Ectodermal cell (in vitro differentiated cells): ENCODE results near the gene USP26.
"Not testable (repeated sequence)": the region's sequence is repeated elsewhere in the genome, so short reads cannot be mapped to it uniquely, and the experiment has no call there.

ENCODE experiments used
- H3K27ac ChIP-seq: 2 replicates; pipeline ENCODE4 v1.7.0; 2013; ENCODE audit warnings: mild to moderate bottlenecking, low read depth, low read length; ENCODE audit not compliant: insufficient read depth, poor library complexity, severe bottlenecking
- H3K27me3 ChIP-seq: 2 replicates; pipeline ENCODE4 v1.7.0; 2013; ENCODE audit warnings: mild to moderate bottlenecking, low read length; ENCODE audit not compliant: insufficient read depth, control insufficient read depth, poor library complexity, severe bottlenecking
- H3K36me3 ChIP-seq: one replicate; pipeline ENCODE4 v1.7.0; 2013; ENCODE audit warnings: low read length; ENCODE audit not compliant: control insufficient read depth, insufficient read depth
- H3K4me1 ChIP-seq: one replicate; pipeline ENCODE4 v1.7.0; 2013; ENCODE audit warnings: low read length; ENCODE audit not compliant: control insufficient read depth, insufficient read depth
- H3K4me3 ChIP-seq: 2 replicates; pipeline ENCODE4 v1.7.0; 2013; ENCODE audit warnings: low read depth, low read length, control low read depth; ENCODE audit not compliant: insufficient read depth
- H3K9me3 ChIP-seq: 2 replicates; pipeline ENCODE4 v1.7.0; 2013; ENCODE audit warnings: mild to moderate bottlenecking, low read length, moderate library complexity; ENCODE audit not compliant: control insufficient read depth
- WGBS, 2 experiments: methylation state at CpG; one replicate each; pipeline ENCODE4 v1.1.7; 2013; ENCODE audit warnings: missing lambda C conversion rate in 2 of 2; 5-methylcytosine and 5-hydroxymethylcytosine counted together

USP26 gene

GRCh38 chrX:133044145-133044786 lies 52.6 kb downstream of the USP26 start:
- not testable (repeated sequence) for H3K27ac ChIP-seq, H3K9me3 ChIP-seq, H3K4me3 ChIP-seq, H3K27me3 ChIP-seq, H3K4me1 ChIP-seq, H3K36me3 ChIP-seq
- WGBS, 2 experiments, result 93 to 95% methylated on average over 28 of the region's 28 CpGs

GRCh38 chrX:133042260-133042659 lies 54.6 kb downstream of the USP26 start:
- Histone ChIP-seq H3K27ac (no peak overlapping the region), H3K27me3 (no peaks in the 10 kb centered on the region), H3K4me1 (no peaks in the 10 kb centered on the region), H3K36me3 (no peaks in the 10 kb centered on the region), H3K4me3 (no peak overlapping the region), H3K9me3 (no peaks in the 10 kb centered on the region)
- 100% methylated on average over 2 of the region's 2 CpGs for WGBS, 2 experiments

- 76 to 92% methylated on average over 2 to 5 of the region's 5 CpGs for WGBS, 2 experiments
- Histone ChIP-seq H3K9me3 (no peaks in the 10 kb centered on the region), H3K27me3 (no peaks in the 10 kb centered on the region), H3K27ac (no peak overlapping the region), H3K4me3 (no peak overlapping the region), H3K4me1 (no peaks in the 10 kb centered on the region), H3K36me3 (no peaks in the 10 kb centered on the region)
Measured at GRCh38 chrX:133033010-133033409, 63.9 kb downstream of the USP26 start.

- WGBS, 2 experiments, result 84 to 94% methylated on average over 2 of the region's 3 CpGs
- H3K36me3 ChIP-seq, result no peaks in the 10 kb centered on the region
- no peak overlapping the region for H3K4me3 ChIP-seq
- H3K9me3 ChIP-seq, result no peaks in the 10 kb centered on the region
- no peaks in the 10 kb centered on the region for H3K27me3 ChIP-seq
- no peaks in the 10 kb centered on the region for H3K4me1 ChIP-seq
- no peak overlapping the region for H3K27ac ChIP-seq
Measured at GRCh38 chrX:133018229-133018628, 78.7 kb downstream of the USP26 start.

GRCh38 chrX:133007458-133007857 lies 89.5 kb downstream of the USP26 start:
- Histone ChIP-seq H3K9me3 (no peaks in the 10 kb centered on the region), H3K27me3 (no peaks in the 10 kb centered on the region), H3K36me3 (no peaks in the 10 kb centered on the region), H3K4me3 (no peak overlapping the region), H3K27ac (no peak overlapping the region), H3K4me1 (no peaks in the 10 kb centered on the region)
- WGBS, 2 experiments, result 88 to 96% methylated on average over 3 of the region's 3 CpGs

- Histone ChIP-seq H3K27me3 (no peaks in the 10 kb centered on the region), H3K4me1 (no peaks in the 10 kb centered on the region), H3K4me3 (no peak overlapping the region), H3K9me3 (no peaks in the 10 kb centered on the region), H3K27ac (no peak overlapping the region), H3K36me3 (no peaks in the 10 kb centered on the region)
- 100% methylated on average over 1 of the region's 1 CpG; no CpG with 5 or more reads in 1 of the 2 experiments for WGBS, 2 experiments
Measured at GRCh38 chrX:133005616-133006015, 91.3 kb downstream of the USP26 start.

GRCh38 chrX:133005042-133005441 lies 91.9 kb downstream of the USP26 start:
- Histone ChIP-seq H3K9me3 (no peaks in the 10 kb centered on the region), H3K27me3 (no peaks in the 10 kb centered on the region), H3K36me3 (no peaks in the 10 kb centered on the region), H3K4me1 (no peaks in the 10 kb centered on the region), H3K27ac (no peak overlapping the region), H3K4me3 (no peak overlapping the region)
- WGBS, 2 experiments, result 31 to 34% methylated on average over 2 of the region's 2 CpGs

GRCh38 chrX:132999209-132999608 lies 97.7 kb downstream of the USP26 start:
- no peak overlapping the region for H3K27ac ChIP-seq
- no peaks in the 10 kb centered on the region for H3K27me3 ChIP-seq
- H3K4me3 ChIP-seq, result no peak overlapping the region
- H3K9me3 ChIP-seq, result no peaks in the 10 kb centered on the region
- no peaks in the 10 kb centered on the region for H3K4me1 ChIP-seq
- no peaks in the 10 kb centered on the region for H3K36me3 ChIP-seq
- 40 to 69% methylated on average over 1 of the region's 1 CpG for WGBS, 2 experiments

GRCh38 chrX:132990835-132991234 lies 106.1 kb downstream of the USP26 start:
- 95 to 96% methylated on average over 2 of the region's 2 CpGs for WGBS, 2 experiments
- Histone ChIP-seq H3K36me3 (no peaks in the 10 kb centered on the region), H3K27me3 (no peaks in the 10 kb centered on the region), H3K4me3 (no peak overlapping the region), H3K4me1 (no peaks in the 10 kb centered on the region), H3K27ac (no peak overlapping the region), H3K9me3 (no peaks in the 10 kb centered on the region)

- H3K9me3 ChIP-seq, result no peaks in the 10 kb centered on the region
- H3K4me1 ChIP-seq, result no peaks in the 10 kb centered on the region
- no peak overlapping the region for H3K27ac ChIP-seq
- H3K36me3 ChIP-seq, result no peaks in the 10 kb centered on the region
- no peaks in the 10 kb centered on the region for H3K27me3 ChIP-seq
- no peak overlapping the region for H3K4me3 ChIP-seq
Measured at GRCh38 chrX:132986556-132986955, 110.4 kb downstream of the USP26 start.
